Gastroesophageal sphincter (tissue), 3 donors: Measurements from ENCODE around the gene CCL27.

ENCODE experiments used
- CTCF ChIP-seq, 4 experiments: fragments of 200-600 bp in 2 of 4; fragments of 450-650 bp in 2 of 4; sonication (generic) in 1 of 4; IDR thresholded peaks; one replicate each; pipeline ENCODE4 v1.5.1; 2017 to 2019; ENCODE audit warnings: antibody characterized with exemption in 4 of 4, mild to moderate bottlenecking in 2 of 4, moderate library complexity in 2 of 4
- EP300 ChIP-seq: sonication (generic); formaldehyde crosslinking; IDR thresholded peaks from one replicate; pipeline ENCODE4 v1.6.1; 2017; ENCODE audit warnings: antibody characterized with exemption, mild to moderate bottlenecking
- POLR2A ChIP-seq, 2 donors: fragments of 450-650 bp; IDR thresholded peaks; one replicate each; pipeline ENCODE4 v1.6.1; 2017; ENCODE audit warnings: antibody characterized with exemption in 2 of 2, mild to moderate bottlenecking in 2 of 2, moderate library complexity in 1 of 2
- POLR2AphosphoS5 ChIP-seq: sonication (generic); formaldehyde crosslinking; IDR thresholded peaks from one replicate; pipeline ENCODE4 v1.6.1; 2017; ENCODE audit warnings: antibody characterized with exemption

DNA sequence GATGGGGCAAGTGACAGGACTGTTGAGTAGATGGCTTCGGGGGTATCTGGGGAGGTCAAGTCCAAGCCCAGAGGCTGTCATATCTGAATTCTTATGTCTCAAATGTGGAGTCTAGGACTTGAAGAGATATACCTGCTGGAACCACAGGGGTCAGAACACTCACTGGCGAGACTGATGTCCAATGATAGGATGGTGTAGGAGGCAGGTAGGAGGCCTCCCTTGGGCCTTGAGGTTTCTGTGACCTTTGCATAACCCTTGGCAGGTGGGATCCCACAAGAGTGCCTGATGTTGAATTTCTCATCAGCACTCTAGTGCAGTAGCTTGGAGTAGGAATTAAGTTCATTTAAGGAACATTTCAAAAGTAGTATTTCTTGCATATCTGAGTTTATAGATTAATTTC lies 44.7 kb upstream of the CCL27 start:
- no peak for TF ChIP-seq POLR2A (IDR thresholded peaks at IDR 0.05)
- no peak for TF ChIP-seq CTCF (IDR thresholded peaks at IDR 0.05)
- no peak for TF ChIP-seq POLR2AphosphoS5
- TF ChIP-seq EP300, result no peak
